Epithelial cell of esophagus (primary cell): Measurements from ENCODE around the gene INTS6.

Source experiments
- DNase-seq: peaks from one replicate; pipeline ENCODE4 v3.0.0; 2010; ENCODE audit warnings: low read depth
- H3K4me3 ChIP-seq: 2 replicates; pipeline ENCODE4 v1.5.1; 2011; ENCODE audit warnings: mild to moderate bottlenecking, low read length, control low read depth
- CTCF ChIP-seq: IDR thresholded peaks from 2 replicates; pipeline ENCODE4 v1.5.1; 2011; ENCODE audit warnings: low read depth, mild to moderate bottlenecking, low read length, control low read depth, inconsistent platforms; ENCODE audit not compliant: insufficient read depth; ENCODE audit errors: missing control alignments

INTS6 gene

DNA sequence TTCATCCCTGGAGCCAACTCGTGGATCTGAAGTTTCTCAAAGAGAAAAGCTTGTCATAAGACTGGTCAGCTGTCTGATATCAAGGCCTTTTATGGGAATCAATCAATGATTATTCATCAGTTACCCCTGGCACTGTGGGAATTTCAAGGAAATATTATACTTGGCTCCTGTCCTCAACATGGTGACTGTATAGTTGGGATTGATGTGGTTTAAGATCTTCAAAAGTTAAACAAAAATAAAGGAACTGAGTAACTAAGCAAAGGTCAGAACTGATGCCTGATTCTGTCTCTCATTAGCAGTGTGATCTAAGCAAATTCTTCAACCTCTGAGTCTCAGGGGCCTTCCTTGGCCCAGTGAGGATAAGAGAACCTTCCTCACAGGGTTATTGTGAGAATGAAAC is 135.6 kb downstream of the INTS6 start:
- DNase-seq = no peak
- no peak for TF ChIP-seq CTCF
- H3K4me3 ChIP-seq = no peak overlapping the region

- no peak overlapping the region for H3K4me3 ChIP-seq
- TF ChIP-seq CTCF = no peak
- no peak for DNase-seq
These were observed 139.2 kb downstream of the INTS6 start for GRCh38 chr13:51313619-51314018.

GRCh38 chr13:51311957-51312520 is 140.8 kb downstream of the INTS6 start:
- no peak for TF ChIP-seq CTCF
- no peak overlapping the region for H3K4me3 ChIP-seq
- DNase-seq = no peak
